HepG2 (cell line): ENCODE measurements around the gene RIIAD1. TPM values are rescaled to one million over a fixed set of nuclear protein-coding genes. Genes with fewer than 3 reads are reported as not detected.
A peak's percentile ranks its signal among the peaks of the same experiment; 100 is the strongest.

Source experiments
- ATAC-seq: fragments of 200-7000 bp; cut with Tn5 transposase; 3 replicates; pipeline ENCODE4 v1.9.1; 2020; ENCODE audit warnings: mild to moderate bottlenecking, moderate library complexity
- BruUV-seq: library from RNA; stranded (reverse); fragments of 400-500 nt; replicated peaks from 2 replicates; lab custom pipeline; 2021; lab: Mats Ljungman, UMichigan
- CTCF ChIA-PET: fragments of 300-600 bp; formaldehyde crosslinking; extraction: SDS; loops from one replicate; lab custom pipeline; 2021; ENCODE audit warnings: low total read pairs, inconsistent platforms, low intra/inter-chr PET ratio; lab: Yijun Ruan, JAX
- POLR2A ChIA-PET: fragments of 350-600 bp; sonication (Branson Sonifier 250); formaldehyde crosslinking; loops from one replicate; lab custom pipeline; 2020; ENCODE audit warnings: antibody characterized with exemption, inconsistent platforms; lab: Yijun Ruan, JAX
- DNase-seq: peaks from one replicate; pipeline ENCODE4 v3.0.0-alpha.2; 2015; ENCODE audit warnings: low spot score
- FAIRE-seq: peaks from 3 replicates; lab custom pipeline; 2011; peaks lifted over from hg19 to GRCh38; lab: Jason Lieb, UNC
- H2AFZ ChIP-seq: one replicate; pipeline ENCODE4 v1.6.1; 2011; ENCODE audit warnings: low read length, inconsistent platforms
- H3K27ac ChIP-seq: fragments of 300-600 bp; 3 replicates; pipeline ENCODE4 v1.8.0; 2011; ENCODE audit warnings: mixed run types, mild to moderate bottlenecking, mixed read lengths, low read length, inconsistent platforms; ENCODE audit not compliant: insufficient read depth; ENCODE audit errors: extremely low read length
- H3K27me3 ChIP-seq, 2 experiments: fragments of 200-600 bp in 1 of 2; 2 replicates in 1 of 2; 3 replicates in 1 of 2; pipeline versions ENCODE4 v1.6.0 to v1.8.0; 2011; ENCODE audit warnings: low read length in 2 of 2, mild to moderate bottlenecking in 2 of 2, moderate library complexity in 2 of 2, inconsistent platforms in 1 of 2; ENCODE audit not compliant: insufficient read depth in 2 of 2, control insufficient read depth in 1 of 2
- H3K36me3 ChIP-seq, 2 experiments: fragments of 200-600 bp in 1 of 2; replicated peaks in 1 of 2; 2 replicates in 1 of 2; 3 replicates in 1 of 2; pipeline versions ENCODE4 v1.5.1 to v1.8.0; 2011; ENCODE audit warnings: low read length in 2 of 2, inconsistent platforms in 1 of 2; ENCODE audit not compliant: insufficient read depth in 2 of 2, control insufficient read depth in 1 of 2
- H3K4me1 ChIP-seq: 2 replicates; pipeline ENCODE4 v1.5.1; 2012; ENCODE audit warnings: low read length, inconsistent platforms; ENCODE audit not compliant: insufficient read depth
- H3K4me2 ChIP-seq: 2 replicates; pipeline ENCODE4 v1.6.0; 2011; ENCODE audit warnings: low read depth, low read length, inconsistent platforms
- H3K4me3 ChIP-seq, 3 experiments: fragments of 200-600 bp in 1 of 3; sonication (generic), shearing (Covaris generic) in 1 of 3; replicated peaks in 1 of 3; 2 replicates each; pipeline ENCODE4 v1.5.1; 2011 to 2016; ENCODE audit warnings: low read length in 3 of 3, inconsistent platforms in 2 of 3, low read depth in 2 of 3, mild to moderate bottlenecking in 2 of 3, control low read depth in 1 of 3, mixed read lengths in 1 of 3; ENCODE audit not compliant: insufficient read depth in 1 of 3
- H3K79me2 ChIP-seq: one replicate; pipeline ENCODE4 v1.6.1; 2011; ENCODE audit warnings: low read length, inconsistent platforms; ENCODE audit not compliant: insufficient read depth
- H3K9ac ChIP-seq: 2 replicates; pipeline ENCODE4 v1.6.0; 2011; ENCODE audit warnings: mild to moderate bottlenecking, low read depth, low read length, inconsistent platforms; ENCODE audit not compliant: insufficient read depth
- H3K9me3 ChIP-seq: 2 replicates; pipeline ENCODE4 v1.5.1; 2012; ENCODE audit warnings: mild to moderate bottlenecking, low read length
- H4K20me1 ChIP-seq: 2 replicates; pipeline ENCODE4 v1.6.0; 2011; ENCODE audit warnings: inconsistent platforms, mild to moderate bottlenecking, low read length, moderate library complexity; ENCODE audit not compliant: insufficient read depth
- BRCA1 ChIP-seq: sonication (generic); formaldehyde crosslinking; IDR thresholded peaks from 2 replicates; pipeline ENCODE4 v1.4.0; 2020; ENCODE audit warnings: missing genetic modification reagents
- DDIT3 ChIP-seq: sonication (generic); formaldehyde crosslinking; IDR thresholded peaks from 2 replicates; pipeline ENCODE4 v1.4.0; 2020; ENCODE audit warnings: mild to moderate bottlenecking, missing genetic modification reagents
- FOXO4 ChIP-seq: sonication (generic); formaldehyde crosslinking; conservative IDR thresholded peaks from 2 replicates; pipeline ENCODE4 v1.8.1; 2023; ENCODE audit warnings: missing genetic modification reagents
- GABPA ChIP-seq, 2 experiments: IDR thresholded peaks; 2 replicates each; pipeline ENCODE4 v1.6.1; 2011 to 2016; ENCODE audit warnings: low read depth in 2 of 2, low read length in 1 of 2, missing biosample characterization in 1 of 2, missing genetic modification characterization in 1 of 2
- GMEB1 ChIP-seq: sonication (generic); formaldehyde crosslinking; IDR thresholded peaks from 2 replicates; pipeline ENCODE4 v1.5.1; 2020; ENCODE audit warnings: missing genetic modification reagents, mild to moderate bottlenecking, borderline replicate concordance
- HNF1B ChIP-seq: sonication (generic); formaldehyde crosslinking; IDR thresholded peaks from 2 replicates; pipeline ENCODE4 v1.5.1; 2020; ENCODE audit warnings: mild to moderate bottlenecking, moderate library complexity, missing genetic modification reagents
- NFE2L2 ChIP-seq: fragments of 150-350 bp; IDR thresholded peaks from 2 replicates; pipeline ENCODE4 v1.6.1; 2014; ENCODE audit warnings: low read length
- RBM22 ChIP-seq: fragments of 200-400 bp; formaldehyde crosslinking; optimal IDR thresholded peaks from 2 replicates; pipeline ENCODE3; 2017; ENCODE audit warnings: mild to moderate bottlenecking, low read length, moderate library complexity
- RFX1 ChIP-seq: fragments of 450-650 bp; IDR thresholded peaks from 2 replicates; pipeline ENCODE4 v1.6.1; 2017
- TGIF2 ChIP-seq: IDR thresholded peaks from 2 replicates; pipeline ENCODE4 v1.6.1; 2016; ENCODE audit warnings: control low read depth, missing compliant biosample characterization
- THAP11 ChIP-seq: IDR thresholded peaks from 2 replicates; pipeline ENCODE4 v1.6.1; 2016; ENCODE audit warnings: missing biosample characterization, missing genetic modification reagents
- WIZ ChIP-seq: sonication (generic); formaldehyde crosslinking; IDR thresholded peaks from 2 replicates; pipeline ENCODE4 v1.5.1; 2020; ENCODE audit warnings: mild to moderate bottlenecking, missing genetic modification reagents
- ZMYM4 ChIP-seq: sonication (generic); formaldehyde crosslinking; IDR thresholded peaks from 2 replicates; pipeline ENCODE4 v1.8.1; 2023; ENCODE audit warnings: mild to moderate bottlenecking, missing genetic modification reagents
- ZNF512 ChIP-seq: sonication (generic); formaldehyde crosslinking; IDR thresholded peaks from 2 replicates; pipeline ENCODE4 v1.4.0; 2020; ENCODE audit warnings: mild to moderate bottlenecking, missing genetic modification reagents
- ZNF615 ChIP-seq: sonication (generic); formaldehyde crosslinking; IDR thresholded peaks from 2 replicates; pipeline ENCODE4 v1.5.0; 2020; ENCODE audit warnings: mild to moderate bottlenecking, missing genetic modification reagents, borderline replicate concordance
- ZNF784 ChIP-seq: sonication (generic); formaldehyde crosslinking; IDR thresholded peaks from 2 replicates; pipeline ENCODE4 v1.5.1; 2020; ENCODE audit warnings: missing genetic modification reagents, mild to moderate bottlenecking, borderline replicate concordance
- WGBS: methylation state at CpG from one replicate; pipeline ENCODE4 v1.1.6; 2017; ENCODE audit warnings: low lambda C conversion rate; 5-methylcytosine and 5-hydroxymethylcytosine counted together
- in situ Hi-C: cut with HindIII; loops from 2 replicates; pipeline ENCODE4 v1.10.0; 2017; ENCODE audit warnings: low pct_unique_long_range_greater_than_20kb; ENCODE audit not compliant: extremely low pct_ligation_motif_present
- intact Hi-C: fragments of 100-400 bp; cut with micrococcal nuclease; formaldehyde crosslinking; loops from one replicate; pipeline ENCODE4 v1.10.0; 2022; ENCODE audit not compliant: unreplicated experiment
- polyA plus RNA-seq, 8 experiments: library from polyadenylated mRNA; depleted of rRNA in 3 of 8; stranded (reverse) in 7 of 8; unstranded in 1 of 8; fragments of >200 nt; fragmentation: Illumina TruSeq in 4 of 8; extraction: Trizol in 4 of 8; gene quantifications; 2 replicates each; pipeline versions ENCODE4 v1.2.1 to v1.2.3, GENCODE V29; 2011 to 2016; ENCODE audit warnings: low read depth in 4 of 8, missing spikeins in 1 of 8, mixed read lengths in 1 of 8; ENCODE audit not compliant: insufficient read depth in 1 of 8
- total RNA-seq, 5 experiments: library from RNA; depleted of rRNA; stranded (reverse); fragments of >200 nt; fragmentation: Illumina TruSeq; extraction: Trizol; gene quantifications; 2 replicates each; pipeline ENCODE4 v1.2.3, GENCODE V29; 2016; ENCODE audit warnings: low read depth in 1 of 5

The RIIAD1 gene
- total and polyA plus RNA-seq, 2 of the 13 experiments (the other 11 are each of a cell fraction or from before 2014, with no cell fraction given) = not detected

- TF ChIP-seq ZNF512 (no peak), BRCA1 (no peak), GABPA (IDR thresholded peaks at IDR 0.05; ENCODE audit: low read depth, low read length) (no peak), GABPA (CRISPR knock-in tag; IDR thresholded peaks at IDR 0.05; ENCODE audit: low read depth) (no peak), DDIT3 (CRISPR knock-in tag) (no peak), THAP11 (CRISPR knock-in tag) (no peak), NFE2L2 (no peak), TGIF2 (CRISPR knock-in tag) (no peak), ZNF615 (CRISPR knock-in tag) (no peak), ZMYM4 (CRISPR knock-in tag) (no peak)
Measured at GRCh38 chr1:151708891-151709290, 12.4 kb upstream of the RIIAD1 start (continued).

- H3K27me3 ChIP-seq = peaks cover 0 to 5% of the 10 kb centered on the region in 2 experiments; a peak in 2 of 5 replicates
- H3K27ac ChIP-seq = no peak overlapping the region
- H3K36me3 ChIP-seq = no peaks in the 10 kb centered on the region
- no peaks in the 10 kb centered on the region for H4K20me1 ChIP-seq
- no peak overlapping the region for H3K9ac ChIP-seq
- H3K4me3 ChIP-seq = no peak overlapping the region
- no TSS peak for BruUV-seq
- no peak overlapping the region for H2AFZ ChIP-seq
- ATAC-seq = no peak
- intact Hi-C loops (no loop called here), in situ Hi-C loops (loop anchor here (10.0 kb wide), 1 partner anchor 124 kb away; the partner anchor contains the start of genes C2CD4D and RORC)
- DNase-seq = no peak
- WGBS = 49% methylated on average over 15 of the region's 15 CpGs
- FAIRE-seq = no peak
- no peak overlapping the region for H3K4me2 ChIP-seq
- peaks cover 44% of the 10 kb centered on the region for H3K4me1 ChIP-seq
- H3K9me3 ChIP-seq = no peaks in the 10 kb centered on the region
- H3K79me2 ChIP-seq = no peaks in the 10 kb centered on the region
- ChIA-PET CTCF (no interaction called here), POLR2A (no interaction called here)
- TF ChIP-seq GMEB1 (CRISPR knock-in tag) (no peak), FOXO4 (CRISPR knock-in tag) (no peak), RBM22 (peak; percentile 82), WIZ (no peak), RFX1 (peak; percentile 64), ZNF784 (CRISPR knock-in tag) (no peak), HNF1B (CRISPR knock-in tag) (no peak)
Measured at GRCh38 chr1:151710187-151710840, 11.0 kb upstream of the RIIAD1 start.
